Measurements from ENCODE around the gene AKAP14.

Gene AKAP14

GRCh38 chrX:119941336-119941735 is 45.6 kb downstream of the AKAP14 start:
- no peak for TF ChIP-seq CTCF (IDR thresholded peaks at IDR 0.05; ENCODE audit: low read depth, low read length)
- DNase-seq (ENCODE audit: extremely low read depth, low read depth) = no peak

GRCh38 chrX:119942173-119942819 is 46.6 kb downstream of the AKAP14 start:
- no peak for DNase-seq (ENCODE audit: extremely low read depth, low read depth)
- TF ChIP-seq CTCF (IDR thresholded peaks at IDR 0.05; ENCODE audit: low read depth, low read length) = no peak

- DNase-seq (ENCODE audit: extremely low read depth, low read depth) = no peak
- TF ChIP-seq CTCF (IDR thresholded peaks at IDR 0.05; ENCODE audit: low read depth, low read length) = no peak
These were observed 47.1 kb downstream of the AKAP14 start for GRCh38 chrX:119942831-119943184.

- peak; percentile 87 for DNase-seq (ENCODE audit: extremely low read depth, low read depth)
- TF ChIP-seq CTCF (IDR thresholded peaks at IDR 0.05; ENCODE audit: low read depth, low read length) = no peak
These were observed 47.7 kb downstream of the AKAP14 start, which contains the start of gene NKAP for GRCh38 chrX:119943185-119943988. TSS of gene NKAP (minus strand) at chrX:119943751. CDS start at chrX:119943605, 146 bp downstream.

- DNase-seq (ENCODE audit: extremely low read depth, low read depth) = no peak
- TF ChIP-seq CTCF (IDR thresholded peaks at IDR 0.05; ENCODE audit: low read depth, low read length) = no peak
These were observed 49.8 kb downstream of the AKAP14 start for GRCh38 chrX:119945481-119945880.

GRCh38 chrX:119948381-119948780 is 52.7 kb downstream of the AKAP14 start:
- DNase-seq (ENCODE audit: extremely low read depth, low read depth) = no peak

More at GRCh38 chrX:119948381-119948780, 52.7 kb downstream of the AKAP14 start:
- no peak for TF ChIP-seq CTCF (IDR thresholded peaks at IDR 0.05; ENCODE audit: low read depth, low read length)
